ENCODE results near the gene TRAPPC11.
"Not testable (repeated sequence)": the region's sequence is repeated elsewhere in the genome, so short reads cannot be mapped to it uniquely, and the experiment has no call there.

Gene TRAPPC11

DNA sequence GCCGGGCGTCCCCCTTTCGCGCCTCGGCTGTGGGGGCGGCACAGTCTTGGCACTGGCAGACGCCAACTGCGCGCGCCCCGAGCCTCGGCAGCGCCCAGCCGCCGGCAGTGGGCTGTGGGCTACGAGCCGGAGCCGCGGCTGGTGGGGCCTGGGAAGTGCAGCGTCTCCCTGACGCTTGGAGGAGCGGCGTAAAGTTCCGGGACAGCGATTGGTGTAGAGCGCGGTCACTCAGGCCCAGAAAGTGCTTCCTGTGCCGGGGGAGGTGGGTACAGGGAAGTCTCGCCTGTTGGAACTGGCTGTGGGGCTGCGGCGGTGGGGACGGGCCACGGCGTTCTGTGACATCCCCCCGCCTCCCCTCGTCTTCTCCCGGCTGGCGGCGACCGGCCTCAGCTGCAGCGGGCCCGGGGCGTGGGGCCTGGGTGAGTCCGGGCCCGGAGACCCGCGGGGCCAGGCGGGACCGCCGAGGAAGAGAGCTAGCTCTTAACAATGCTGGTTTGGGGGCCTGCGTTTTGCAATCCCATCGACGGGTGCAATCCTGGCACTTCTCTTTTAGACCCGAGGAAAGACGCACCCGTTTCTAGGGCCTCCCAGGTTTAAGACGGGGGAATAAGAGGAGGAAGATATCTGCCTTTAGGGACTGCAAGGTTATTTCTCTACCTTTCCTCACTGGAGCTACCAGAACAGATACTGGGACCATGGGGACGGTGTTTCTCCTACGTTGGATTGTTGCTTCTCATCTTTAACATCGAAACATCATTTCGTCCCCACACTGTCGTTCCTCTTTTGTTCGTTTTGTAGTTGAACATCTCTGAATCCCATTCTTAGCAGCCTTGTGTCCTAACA lies at the start of gene TRAPPC11, which contains the start of gene RWDD4:
Gene TRAPPC11, plus strand, starts transcription at position 265 of the 843 bp plus-strand sequence. CDS start 4,575 bp downstream, outside the sequence.
Gene RWDD4, minus strand, starts transcription at position 157 of the 843 bp plus-strand sequence. CDS start 233 bp downstream, outside the sequence.
- DNase-seq, result peak; percentile 99

DNA sequence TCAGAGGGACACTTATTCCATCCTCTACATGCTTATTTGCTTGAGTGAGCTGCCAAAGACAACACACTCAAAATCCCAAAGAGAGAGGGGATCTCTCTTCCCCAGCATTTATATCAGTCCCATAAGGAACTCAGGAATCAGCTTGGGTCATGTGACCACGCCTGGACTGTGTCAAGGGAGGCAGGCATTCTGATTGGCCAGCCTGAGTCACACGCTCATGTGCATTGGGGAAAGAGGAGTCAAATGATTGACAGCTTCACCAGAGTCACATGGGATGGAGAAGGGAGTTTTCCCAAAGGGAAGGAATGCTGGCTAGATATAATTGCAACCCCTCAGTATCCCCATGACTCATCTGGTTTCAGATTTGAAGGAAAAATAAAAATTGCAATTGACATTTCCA lies 49.1 kb upstream of the TRAPPC11 start:
- DNase-seq, result no peak

DNA sequence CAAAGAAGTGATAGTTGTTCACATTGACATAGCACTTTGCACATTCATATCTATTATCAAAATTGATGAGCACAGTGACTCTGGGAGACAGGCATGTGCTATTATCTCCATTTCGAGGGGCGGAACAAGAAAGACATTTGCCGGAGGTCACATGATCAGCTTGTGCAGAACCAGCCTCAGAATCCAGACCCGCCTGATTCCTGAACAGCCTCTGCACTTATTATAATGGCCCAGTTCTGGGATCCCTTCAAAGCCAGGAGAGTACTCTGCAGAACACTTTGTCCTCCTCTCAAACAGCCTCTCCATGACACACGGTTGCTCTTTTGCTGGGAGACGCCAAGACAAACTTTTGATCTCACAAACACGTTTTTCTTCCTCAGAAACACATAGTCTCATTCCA lies 48.5 kb upstream of the TRAPPC11 start:
- no peak for DNase-seq

DNA sequence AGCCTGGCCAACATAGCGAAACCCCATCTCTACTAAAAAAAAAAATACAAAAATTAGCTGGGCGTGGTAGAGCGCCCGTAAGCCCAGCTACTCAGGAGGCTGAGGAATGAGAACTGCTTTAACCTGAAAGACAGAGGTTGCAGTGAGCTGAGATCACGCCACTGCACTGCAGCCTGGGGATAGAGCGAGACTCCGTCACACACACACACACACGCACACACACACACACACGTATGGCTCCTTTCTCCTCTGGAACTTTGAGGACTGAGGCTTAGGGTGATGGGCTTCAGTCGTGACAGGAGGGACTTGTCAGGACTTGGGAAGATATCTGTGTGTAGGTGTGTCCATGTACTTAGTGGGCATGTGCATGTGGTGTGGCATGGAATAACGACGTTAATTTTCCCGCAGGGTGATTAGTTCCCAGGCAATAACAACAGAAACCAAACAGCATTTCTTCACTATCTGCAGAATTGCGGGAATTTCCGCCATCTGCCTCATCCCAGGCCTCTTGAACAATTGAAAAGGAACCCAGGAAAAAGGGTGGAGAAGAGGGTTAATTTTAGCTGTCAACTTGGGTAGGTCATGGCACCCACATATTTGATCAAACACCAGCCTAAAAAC lies 47.8 kb upstream of the TRAPPC11 start:
- no peak for DNase-seq

DNA sequence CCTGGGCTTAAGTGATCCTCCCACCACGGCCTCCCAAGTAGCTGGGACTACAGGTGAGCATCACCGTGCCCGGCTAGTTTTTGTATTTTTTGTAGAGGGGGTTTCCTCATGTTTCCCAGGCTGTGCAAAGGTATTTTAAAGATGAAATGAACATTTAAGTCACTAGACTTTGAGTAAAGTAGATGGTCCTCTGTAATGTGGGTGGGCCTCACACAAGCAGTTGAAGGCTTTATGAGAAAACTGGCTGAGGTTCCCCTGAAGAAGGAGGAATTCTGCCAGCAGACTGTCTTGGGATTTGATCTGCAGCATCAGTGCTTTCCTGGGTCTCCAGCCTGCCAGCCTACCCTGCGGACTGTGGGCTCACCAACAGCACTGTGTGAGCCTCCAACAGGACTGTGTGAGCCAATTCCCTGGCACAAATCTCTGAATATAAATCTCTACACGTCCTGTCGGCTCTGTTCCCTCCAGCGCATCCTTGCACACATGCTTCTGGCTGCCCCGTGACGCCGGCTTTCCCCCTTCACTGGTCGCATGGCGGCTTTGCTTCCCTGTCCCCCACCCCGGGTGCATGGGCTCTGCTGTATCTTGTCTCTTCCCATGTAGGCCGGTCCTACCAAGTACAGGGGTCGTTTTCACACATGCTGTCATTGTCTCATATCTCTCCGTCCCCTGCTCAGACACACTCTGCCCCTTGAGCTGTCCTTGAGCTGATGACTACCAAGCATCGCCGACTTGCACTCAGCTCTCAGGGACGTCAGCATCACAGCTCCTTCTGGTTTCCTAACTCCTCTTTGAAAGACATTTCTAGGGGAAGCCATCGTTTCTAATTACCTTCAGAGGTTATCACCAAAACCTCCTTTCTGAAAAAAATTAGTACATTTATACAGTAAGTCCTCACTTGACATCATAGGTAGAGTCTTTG lies 46.5 kb upstream of the TRAPPC11 start:
- DNase-seq, result no peak

DNA sequence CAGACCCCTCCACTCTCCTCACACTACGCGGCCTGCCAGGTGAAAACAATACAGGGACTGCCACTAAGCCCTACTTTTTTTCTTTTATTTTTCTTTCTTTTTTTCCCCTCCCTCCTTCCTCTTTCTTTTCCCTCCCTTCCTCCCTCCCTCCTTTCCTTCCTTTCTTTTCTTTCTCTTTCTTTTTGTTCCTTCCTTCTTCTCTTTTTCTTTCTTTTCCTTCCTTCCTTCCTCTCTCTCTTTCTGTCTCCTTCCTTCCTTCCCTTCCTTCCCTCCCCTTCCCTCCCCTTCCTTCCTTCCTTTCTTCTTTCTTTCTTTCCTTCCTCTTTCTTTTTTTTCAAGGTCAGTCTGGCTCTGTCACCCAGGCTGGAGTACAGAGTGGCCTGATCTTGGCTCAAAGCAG lies 42.0 kb upstream of the TRAPPC11 start:
- no peak for DNase-seq

DNA sequence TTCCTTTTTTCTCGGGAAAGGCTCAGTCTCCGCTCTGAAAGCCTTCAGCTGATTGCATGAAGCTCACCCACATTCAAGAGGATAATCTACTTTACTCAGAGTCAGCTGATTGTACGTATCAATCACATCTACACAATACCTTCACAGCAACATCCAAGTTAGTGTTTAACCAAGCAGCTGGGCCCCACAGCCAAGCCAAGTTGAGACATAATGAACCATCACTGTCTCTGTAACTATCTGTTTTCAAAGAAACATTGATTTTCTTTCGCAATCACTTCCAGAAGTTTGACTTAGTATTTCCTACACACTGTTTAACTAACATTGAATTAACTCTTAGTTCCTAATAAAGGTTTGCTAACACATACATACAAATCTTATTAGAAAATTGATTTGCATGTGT lies 40.4 kb upstream of the TRAPPC11 start:
- no peak for DNase-seq

- no peak for DNase-seq
Measured at GRCh38 chr4:183620421-183620820, 38.7 kb upstream of the TRAPPC11 start.

DNA sequence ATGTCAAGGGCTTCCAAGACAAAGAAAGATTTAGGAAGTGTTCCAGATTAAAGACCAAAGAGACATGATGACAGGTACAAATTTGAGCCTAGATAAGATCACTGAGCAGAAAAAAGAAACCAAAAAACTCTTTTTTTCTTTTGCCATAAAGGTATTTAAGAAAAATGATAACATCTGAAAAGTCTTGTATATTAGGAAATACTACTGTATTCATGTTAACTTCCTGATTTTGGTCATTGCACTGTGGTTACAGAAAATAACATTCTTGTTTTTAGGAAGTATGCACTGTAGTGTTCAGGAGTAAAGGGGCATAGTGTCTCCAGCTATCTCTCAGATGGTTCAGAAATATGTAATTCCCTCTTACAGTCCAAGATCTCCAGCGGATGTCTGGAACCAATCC lies 37.2 kb upstream of the TRAPPC11 start:
- DNase-seq, result peak; percentile 73

DNA sequence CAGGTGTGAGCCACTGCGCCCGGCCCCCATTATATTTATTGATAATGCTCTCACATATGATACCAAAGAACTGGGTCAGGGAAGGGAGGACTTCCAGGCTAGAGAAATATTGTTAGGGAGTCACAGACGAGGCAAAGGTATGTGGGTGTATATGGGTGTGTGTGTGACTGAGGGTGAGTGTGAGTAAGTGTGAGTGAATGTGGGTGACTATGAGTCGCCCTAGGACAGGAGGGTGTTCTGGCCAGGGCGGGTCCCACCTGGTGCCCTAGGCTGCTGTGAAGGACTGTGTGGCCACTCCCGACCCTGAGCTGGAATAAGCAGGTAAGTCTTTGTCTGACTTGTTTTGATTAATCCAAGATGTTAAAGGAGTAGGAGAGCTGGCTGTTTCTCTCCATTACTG lies 34.5 kb upstream of the TRAPPC11 start:
- no peak for DNase-seq

DNA sequence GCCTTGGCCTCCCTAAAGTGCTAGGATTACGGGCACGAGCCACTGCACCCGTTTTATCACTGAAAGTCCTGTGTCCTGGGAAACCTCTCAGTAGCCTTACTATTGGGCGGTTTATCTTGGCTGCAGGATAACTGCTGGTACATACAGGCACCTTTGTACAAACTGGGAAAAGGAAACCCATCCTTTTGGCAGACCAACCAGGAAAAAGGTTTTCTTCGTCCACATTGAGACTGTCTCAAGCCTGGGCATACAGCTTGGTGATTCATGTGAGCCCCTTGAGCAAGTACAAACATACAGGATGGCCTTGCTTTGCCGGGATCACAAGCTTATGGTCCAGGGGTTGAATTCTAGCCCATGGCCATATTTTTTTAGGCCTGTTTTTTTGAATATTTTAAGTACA lies 32.9 kb upstream of the TRAPPC11 start:
- DNase-seq, result no peak

DNA sequence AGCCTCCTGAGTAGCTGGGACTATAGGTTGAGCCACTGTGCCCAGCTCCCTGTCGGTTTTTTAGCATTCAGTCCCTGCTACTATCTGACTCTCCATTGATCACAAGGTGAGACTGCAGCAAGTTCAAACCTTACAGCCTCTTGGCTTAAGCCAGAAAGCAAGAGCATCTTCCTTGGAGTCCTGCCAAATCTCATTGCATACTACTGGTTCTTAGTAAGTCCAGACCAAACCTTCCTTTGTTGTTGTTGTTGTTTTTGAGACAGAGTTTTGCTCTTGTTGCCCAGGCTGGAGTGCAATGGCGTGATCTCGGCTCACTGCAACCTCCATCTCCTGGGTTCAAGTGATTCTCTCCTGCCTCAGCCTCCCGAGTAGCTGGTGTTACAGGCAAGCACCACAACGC lies 31.8 kb upstream of the TRAPPC11 start:
- DNase-seq, result not testable (repeated sequence)

GRCh38 chr4:183627979-183628588 lies 31.0 kb upstream of the TRAPPC11 start:
- no peak for DNase-seq

DNA sequence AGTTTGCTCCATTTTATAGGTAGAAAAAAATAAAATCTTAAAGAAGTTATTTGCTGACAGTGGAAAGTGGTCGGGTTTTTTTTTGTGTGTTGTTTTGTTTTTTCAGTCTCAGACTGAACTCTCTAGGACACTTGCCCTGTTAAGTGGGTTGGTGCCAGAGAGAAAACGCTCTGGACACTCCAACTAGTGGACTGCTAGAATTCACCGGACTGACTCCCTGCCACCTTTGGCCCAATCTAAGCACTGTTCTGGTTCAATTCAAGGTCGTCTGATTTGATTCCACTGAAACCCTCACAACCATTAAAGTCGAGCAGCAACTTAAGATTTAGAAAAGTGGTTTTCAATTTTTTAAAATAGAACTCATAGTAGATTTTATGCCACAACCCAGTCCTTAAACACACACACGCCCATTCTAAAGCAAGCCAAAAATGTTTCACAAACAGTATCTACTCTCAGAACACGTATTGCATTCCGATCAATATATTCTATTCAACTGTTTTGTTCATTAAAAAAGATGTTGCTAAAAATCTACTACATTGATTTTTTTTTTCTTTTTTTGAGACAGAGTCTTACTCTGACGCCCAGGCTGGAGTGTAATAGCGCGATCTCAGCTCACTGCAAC lies 27.4 kb upstream of the TRAPPC11 start:
- DNase-seq, result no peak

GRCh38 chr4:183632689-183633088 lies 26.4 kb upstream of the TRAPPC11 start:
- no peak for DNase-seq

DNA sequence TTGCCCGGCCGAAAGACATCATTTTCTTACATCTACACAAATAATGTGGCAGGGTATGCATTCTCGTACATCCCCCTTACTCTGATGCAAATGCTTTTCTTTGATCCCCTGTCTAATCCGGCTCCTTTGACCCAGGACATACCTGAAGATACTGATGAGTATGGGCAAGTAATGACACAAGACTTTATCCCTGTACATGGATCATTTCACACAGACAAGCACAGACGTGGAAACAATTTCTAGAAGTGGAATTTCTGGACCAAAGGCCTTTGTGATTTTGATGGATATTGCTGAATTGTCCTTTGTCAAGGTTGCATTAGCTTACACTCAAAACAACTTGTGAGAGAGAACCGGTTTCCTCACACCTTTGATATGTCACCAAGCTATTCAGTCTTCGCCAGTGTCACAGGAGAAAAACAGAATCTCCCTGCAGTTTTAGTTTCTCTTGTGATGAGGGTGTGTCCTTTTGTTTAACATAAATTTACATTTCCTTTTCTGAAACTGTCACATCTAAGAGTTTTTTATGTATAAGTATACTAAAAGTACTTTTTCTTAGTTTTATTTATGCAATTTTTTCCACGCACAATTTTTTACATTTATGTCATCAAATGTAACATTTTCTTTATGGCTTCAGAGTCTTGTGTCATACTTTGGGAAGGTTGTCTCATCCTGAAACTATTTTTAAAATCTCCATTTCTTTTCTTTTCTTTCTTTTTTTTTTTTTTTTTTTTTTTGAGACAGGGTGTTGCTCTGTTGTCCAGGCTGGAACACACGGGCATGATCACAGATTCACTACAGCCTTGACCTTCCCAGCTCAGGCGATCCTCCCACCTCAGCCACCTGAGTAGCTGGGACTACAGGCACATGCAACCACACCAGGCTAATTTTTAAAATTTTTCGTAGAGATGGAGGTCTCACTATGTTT lies 25.4 kb upstream of the TRAPPC11 start:
- no peak for DNase-seq

- DNase-seq, result peak; percentile 27
Measured at GRCh38 chr4:183635321-183635720, 23.8 kb upstream of the TRAPPC11 start.

DNA sequence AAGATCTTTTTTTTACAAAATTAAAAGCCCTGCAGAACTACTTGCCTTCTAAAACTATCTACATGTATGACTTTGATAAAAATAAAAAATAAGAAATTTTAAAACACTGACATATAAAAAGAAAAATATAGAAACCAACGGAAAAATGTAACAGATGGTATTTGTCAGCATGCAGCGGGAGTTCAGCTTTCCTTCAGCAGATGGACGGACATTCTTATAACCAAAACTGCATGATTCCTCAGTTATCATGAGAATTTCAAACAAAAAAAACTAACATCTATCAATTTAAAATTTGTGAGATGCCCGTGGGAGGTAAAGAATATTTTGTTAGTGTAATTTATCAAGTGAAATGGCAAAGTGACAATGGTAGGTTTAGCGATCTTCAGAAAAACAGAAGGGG lies 23.4 kb upstream of the TRAPPC11 start:
- no peak for DNase-seq

DNA sequence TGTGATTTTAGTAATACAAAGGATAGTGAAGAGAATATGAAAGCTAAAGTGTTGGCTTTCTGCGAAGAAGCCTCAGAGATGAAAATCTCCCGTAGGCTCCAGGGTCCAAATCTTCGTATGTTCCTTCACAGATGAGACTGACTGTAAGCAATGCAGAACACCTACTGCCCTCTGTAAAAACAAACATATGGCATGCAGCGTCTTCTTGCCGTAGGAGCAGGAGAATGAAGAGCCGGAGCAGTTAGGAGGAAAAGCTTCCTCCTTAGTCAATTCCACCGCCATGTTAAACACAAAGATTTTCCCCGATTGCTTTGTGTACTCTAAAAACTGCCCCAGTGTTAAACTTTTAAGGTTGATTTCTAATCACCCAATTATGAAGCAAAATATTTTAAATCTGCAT lies 22.6 kb upstream of the TRAPPC11 start:
- DNase-seq, result no peak

DNA sequence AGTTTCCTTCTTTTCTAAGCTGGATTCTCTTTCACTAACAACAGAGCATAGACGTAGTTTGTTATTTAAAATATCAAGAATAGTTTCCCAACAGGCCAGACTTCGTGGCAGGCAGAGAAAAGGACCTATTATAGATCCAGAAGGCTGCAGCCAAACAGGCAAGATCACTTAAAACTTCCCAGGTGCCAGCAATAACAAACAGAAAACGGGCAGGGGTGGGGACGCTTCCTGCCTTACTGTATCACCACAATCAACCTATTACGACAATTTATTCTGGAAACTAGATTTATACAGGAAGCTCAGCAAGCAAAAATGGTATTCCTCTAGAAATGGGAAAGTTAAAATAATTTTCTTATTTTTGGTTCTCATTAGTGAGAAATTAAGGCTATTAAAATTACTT lies 22.2 kb upstream of the TRAPPC11 start:
- no peak for DNase-seq

DNA sequence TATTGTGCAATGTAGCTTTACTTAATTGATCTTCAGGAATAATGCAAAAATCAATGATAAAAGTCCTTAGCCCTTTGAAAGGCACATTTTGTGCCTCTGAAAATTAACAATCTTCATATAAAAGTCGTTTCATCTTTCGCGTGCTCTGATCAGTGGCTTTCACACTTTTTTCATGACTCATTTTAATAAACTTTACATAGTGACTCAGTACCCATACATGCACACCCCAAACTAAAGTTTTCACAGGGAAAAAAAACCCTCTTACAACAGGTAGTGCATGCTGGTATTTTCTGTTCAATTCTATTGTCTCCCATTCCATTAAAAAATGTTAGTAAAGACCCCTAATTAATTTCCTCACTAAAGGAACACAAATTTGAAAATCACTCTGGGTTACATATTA lies 21.6 kb upstream of the TRAPPC11 start:
- no peak for DNase-seq
